DOHH2 (cell line): Measurements from ENCODE around the gene R3HDM4.

ENCODE experiments used
- CTCF ChIP-seq: fragments of 200-600 bp; sonication (generic); IDR thresholded peaks from one replicate; pipeline ENCODE4 v1.5.1; 2014; ENCODE audit warnings: antibody characterized with exemption, mild to moderate bottlenecking, low read depth, low read length; ENCODE audit not compliant: poor library complexity, severe bottlenecking
- EZH2phosphoT487 ChIP-seq: fragments of 200-600 bp; sonication (generic); IDR thresholded peaks from 2 replicates; pipeline ENCODE4 v1.6.1; 2017; ENCODE audit warnings: borderline replicate concordance, mild to moderate bottlenecking, antibody characterized with exemption, low read length, moderate library complexity, mixed read lengths

GRCh38 chr19:954272-954671, 41.3 kb upstream of the R3HDM4 start:
- TF ChIP-seq CTCF (no peak), EZH2phosphoT487 (no peak)
